Activated naive CD4-positive, alpha-beta T cell treated with Interleukin-2 at 50 U/mL for 16 hours (primary cell): Measurements from ENCODE around the gene CHRNG.

Source experiments
- DNase-seq: peaks from one replicate; pipeline ENCODE4 v3.0.0-alpha.2; 2020

The CHRNG gene

GRCh38 chr2:232580648-232580981 is 41.1 kb downstream of the CHRNG start:
- no peak for DNase-seq

- DNase-seq: no peak
These were observed 42.2 kb downstream of the CHRNG start for GRCh38 chr2:232581725-232582124.

GRCh38 chr2:232584238-232584637 is 44.7 kb downstream of the CHRNG start:
- no peak for DNase-seq

GRCh38 chr2:232586943-232587505 is 47.5 kb downstream of the CHRNG start:
- no peak for DNase-seq

GRCh38 chr2:232587512-232587911 is 48.0 kb downstream of the CHRNG start:
- no peak for DNase-seq

- no peak for DNase-seq
These were observed 48.5 kb downstream of the CHRNG start for GRCh38 chr2:232588031-232588430.

- DNase-seq: no peak
These were observed 49.4 kb downstream of the CHRNG start for GRCh38 chr2:232588680-232589585.

GRCh38 chr2:232592772-232593395 is 53.4 kb downstream of the CHRNG start:
- DNase-seq: no peak

GRCh38 chr2:232593982-232594381 is 54.5 kb downstream of the CHRNG start:
- DNase-seq: no peak
